Measurements from ENCODE around the gene UBAP2.
"Not testable (repeated sequence)": the region's sequence is repeated elsewhere in the genome, so short reads cannot be mapped to it uniquely, and the experiment has no call there.

The UBAP2 gene

DNA sequence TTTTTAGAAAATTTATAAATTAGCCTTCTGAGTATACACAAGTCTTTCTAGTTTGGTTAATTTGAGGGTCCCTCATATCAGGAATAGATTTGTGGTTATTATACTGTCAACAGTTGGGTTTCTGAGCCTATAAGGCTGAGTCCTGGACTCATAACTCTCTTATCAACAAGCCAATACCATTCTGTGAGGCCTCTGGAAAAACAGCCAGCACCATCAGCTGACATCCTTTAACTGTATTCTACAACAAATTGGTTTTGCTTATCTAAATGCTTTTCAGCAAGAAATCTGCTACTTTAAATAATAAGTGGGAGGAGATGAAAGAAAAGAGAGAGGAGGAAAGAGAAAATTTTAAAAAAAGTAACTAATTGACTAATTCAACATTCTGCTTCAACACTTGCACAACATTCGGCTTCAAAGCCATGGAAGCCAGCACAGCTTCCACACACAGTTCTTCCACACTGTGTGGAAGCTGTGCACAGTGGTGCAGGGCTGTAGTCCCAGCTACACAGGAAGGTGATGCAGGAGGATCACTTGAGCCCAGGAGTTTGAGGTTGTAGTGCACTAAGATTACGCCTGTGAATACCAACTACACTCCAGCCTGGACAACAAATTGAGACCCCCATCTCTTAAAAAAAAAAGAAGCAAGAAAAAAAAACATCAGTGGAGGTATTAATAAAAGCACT, 84.5 kb downstream of the UBAP2 start:
- no peak for DNase-seq (ENCODE audit: low read depth)

DNA sequence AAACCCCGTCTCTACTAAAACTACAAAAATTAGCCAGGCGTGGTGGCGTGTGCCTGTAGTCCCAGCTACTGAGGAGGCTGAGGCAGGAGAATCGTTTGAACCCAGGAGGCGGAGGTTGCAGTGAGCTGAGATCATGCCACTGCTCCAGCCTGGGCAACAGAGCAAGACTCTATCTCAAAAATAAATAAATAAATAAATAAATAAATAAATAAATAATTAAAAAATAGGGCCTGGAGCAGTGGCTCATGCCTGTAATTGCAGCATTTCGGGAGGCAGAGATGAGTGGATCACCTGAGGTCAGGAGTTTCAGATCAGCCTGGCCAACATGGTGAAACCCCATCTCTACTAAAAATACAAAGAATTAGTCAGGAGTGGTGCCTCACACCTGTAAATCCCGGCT, 86.2 kb downstream of the UBAP2 start:
- DNase-seq (ENCODE audit: low read depth), result not testable (repeated sequence)

DNA sequence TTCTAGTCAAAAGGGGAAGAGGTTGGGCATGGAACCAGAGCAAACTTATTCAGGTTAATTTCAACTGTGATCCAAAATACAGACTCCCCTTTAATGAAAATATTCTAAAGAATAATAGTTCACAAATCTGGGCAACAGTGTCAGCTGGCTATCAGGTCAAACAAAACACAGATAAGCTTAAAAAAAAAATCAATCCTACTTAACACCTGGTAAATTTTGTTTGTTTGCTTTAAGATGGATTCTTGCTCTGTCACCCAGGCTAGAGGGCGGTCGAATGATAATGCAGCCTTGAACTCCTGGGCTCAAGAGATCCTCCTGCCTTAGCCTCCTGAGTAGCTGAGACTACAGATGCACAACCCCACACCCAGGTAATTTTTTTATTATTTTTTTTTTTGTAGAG, 89.0 kb downstream of the UBAP2 start:
- DNase-seq (ENCODE audit: low read depth), result no peak

DNA sequence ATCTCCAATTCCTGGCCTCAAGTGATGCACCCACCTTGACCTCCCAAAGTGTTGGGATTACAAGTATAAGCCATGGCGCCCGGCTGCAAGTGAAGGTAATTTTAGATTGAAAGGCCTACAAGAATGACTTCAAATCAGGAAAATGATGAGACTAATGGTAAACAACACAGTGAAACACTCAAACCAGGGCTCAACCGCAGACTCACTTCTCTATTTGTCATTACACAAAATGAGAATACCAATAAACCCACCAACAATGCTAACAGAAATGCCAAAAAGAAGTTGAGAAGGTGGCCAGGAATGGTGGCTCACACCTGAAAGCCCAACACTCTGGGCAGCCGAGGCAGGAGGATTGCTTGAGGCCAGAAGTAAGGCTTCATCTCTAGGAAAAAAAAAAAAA, 92.1 kb downstream of the UBAP2 start:
- no peak for DNase-seq (ENCODE audit: low read depth)

DNA sequence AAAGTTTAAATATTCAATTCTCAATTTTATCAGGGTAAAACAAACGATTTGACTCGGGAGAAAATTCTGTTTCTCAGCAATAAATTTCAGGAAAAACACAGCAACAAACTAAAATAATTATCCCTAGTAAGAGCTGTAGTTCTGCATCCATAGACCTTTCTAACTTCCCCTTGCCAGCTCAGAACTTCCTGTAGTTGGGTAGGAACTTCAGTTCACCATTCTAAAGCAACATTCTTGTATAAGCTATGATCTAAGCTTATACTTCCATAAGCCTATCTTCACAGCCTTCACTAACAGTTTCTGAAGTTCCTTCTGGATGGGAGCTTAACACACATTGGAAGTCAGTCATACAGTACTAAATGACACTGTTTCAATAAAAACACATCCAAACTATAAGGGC, 96.6 kb downstream of the UBAP2 start:
- DNase-seq (ENCODE audit: low read depth), result no peak

DNA sequence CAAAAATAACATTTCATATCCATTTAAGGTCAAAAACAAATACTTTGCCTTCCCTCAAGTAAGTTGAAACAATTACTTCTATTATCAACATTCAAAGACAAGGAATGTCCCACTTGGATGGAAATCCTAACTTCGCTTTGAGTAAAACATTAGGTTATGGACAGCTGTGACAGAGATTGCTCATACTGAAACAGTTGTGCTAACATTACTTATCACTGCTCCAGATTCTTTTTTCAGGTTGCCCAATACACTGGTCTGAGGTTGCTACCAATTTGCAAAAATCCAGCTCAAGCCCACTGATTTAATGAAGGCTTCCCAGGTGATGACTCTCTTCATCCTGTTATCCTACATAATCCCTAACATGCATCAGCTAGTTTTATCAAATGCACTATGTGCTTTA, 98.3 kb downstream of the UBAP2 start:
- no peak for DNase-seq (ENCODE audit: low read depth)

DNA sequence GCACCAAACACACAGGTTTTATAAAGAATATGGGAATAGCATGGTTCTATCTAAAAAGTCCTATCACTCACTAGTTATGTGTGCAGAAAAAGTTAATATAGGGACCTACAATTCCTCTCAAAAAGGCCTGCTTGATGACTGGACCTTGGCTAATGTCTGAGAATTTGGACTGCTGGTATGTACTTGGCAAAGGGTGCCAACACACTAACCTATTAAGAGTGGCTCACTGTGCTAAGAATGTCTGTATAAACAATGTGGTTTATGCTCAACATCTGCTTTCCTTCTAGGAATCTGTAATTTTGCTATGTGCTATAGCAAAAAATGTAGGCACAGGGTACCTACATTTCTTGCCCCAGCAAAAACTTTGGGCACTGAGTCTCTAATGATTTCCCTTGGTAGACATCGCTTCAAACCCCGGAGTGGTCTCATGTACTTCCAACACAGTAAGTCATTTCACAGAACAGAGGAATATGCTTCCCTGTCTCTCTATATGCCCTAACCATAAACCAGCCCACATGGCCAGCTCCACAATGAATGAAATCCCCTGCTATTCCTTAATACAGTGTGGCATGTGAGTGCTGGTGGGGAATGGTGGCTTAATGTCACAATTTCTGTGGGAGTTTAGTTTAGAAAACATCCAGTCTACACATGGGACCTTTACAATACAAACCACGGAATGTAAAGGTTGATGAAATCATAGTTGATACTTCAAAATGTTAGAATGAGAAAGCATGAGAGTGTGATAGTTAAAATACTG, 101.7 kb downstream of the UBAP2 start:
- DNase-seq (ENCODE audit: low read depth), result peak; percentile 89

DNA sequence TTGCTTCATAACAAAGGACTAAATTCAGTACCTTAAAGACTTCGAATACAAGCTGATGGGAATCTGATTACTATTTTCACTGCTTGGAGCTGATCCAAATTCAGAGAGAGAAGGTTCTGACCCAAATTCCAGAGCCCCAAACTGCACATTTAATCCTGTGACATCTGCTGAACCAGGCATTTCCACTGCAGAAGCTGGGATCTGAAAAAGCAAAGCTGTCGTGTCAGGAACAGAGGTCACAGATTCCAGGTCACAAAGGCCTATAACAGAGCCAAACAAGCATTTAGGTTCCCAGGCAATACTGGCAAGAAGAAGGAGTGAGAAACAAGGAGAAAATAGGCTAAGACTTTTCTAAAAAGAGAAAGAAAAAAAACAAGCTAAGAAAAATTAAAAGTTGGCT, 105.3 kb downstream of the UBAP2 start:
- DNase-seq (ENCODE audit: low read depth), result no peak

DNA sequence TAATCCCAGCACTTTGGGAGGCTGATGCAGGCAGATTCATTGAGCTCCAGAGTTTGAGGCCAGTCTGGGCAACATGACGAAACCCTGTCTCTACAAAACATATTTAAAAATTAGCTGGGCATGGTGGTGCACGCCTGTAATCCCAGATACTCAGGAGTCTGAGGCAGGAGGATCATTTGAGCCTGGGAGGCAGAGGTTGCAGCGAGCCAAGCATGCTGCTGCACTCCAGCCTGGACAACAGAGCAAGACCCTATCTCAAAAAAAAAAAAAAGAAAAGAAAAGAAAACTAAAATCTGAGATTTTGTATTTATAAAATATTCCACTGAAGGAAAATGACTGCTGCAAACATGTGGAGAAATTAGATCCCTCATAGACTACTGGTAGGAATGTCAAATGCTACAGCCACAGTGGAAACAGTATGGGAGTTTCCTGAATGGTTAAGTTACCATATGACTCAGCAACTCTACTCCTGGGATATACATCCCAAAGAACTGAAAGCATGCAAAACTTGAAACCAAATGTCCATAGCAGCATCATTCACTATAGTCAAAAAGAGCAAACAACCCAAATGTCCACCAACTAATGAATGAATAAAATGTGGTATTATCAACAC, 106.1 kb downstream of the UBAP2 start:
- DNase-seq (ENCODE audit: low read depth), result peak; percentile 62

DNA sequence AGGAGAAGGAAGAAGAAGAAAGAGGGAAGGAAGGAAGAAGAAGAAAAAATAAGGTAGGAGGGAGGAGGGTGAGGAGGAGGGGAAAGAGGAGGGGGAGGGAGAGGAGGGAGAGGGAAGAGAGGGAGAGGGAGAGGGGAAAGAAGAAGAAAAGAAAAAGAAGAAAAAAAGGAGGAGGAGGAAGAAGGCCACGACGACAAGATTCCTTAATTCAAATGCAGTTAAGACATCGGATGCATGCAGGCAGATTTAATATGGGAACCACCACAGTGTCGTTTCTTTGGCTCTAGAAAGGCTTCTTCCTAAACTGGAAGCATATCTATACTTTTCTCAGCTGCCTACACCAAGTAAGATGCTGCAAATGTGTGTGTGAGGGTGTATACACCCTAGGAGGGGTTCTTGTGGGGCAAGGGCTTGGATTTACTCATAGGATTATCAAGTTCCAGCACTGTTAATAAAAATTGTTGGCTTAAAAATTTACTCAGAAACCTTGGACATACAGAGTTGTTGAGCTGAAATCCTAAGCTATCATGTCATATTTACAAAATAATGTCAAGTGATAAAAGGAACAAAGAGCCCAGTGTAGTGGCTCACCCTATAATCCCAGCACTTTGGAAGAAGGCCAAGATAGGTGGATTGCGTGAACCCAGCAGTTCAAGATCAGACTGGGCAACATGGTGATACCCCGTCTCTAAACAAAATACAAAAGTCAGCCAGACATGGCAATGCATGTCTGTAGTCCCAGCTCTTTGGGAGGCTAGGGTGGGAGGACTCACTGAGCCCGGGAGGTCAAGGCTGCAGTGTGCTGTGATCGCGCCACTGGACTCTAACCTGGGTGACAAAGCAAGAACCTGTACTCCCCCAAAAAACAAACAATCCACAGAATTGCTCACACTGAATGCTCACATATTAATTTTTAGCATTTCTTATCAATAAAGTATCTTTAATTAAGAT, 108.5 kb downstream of the UBAP2 start:
- no peak for DNase-seq (ENCODE audit: low read depth)

DNA sequence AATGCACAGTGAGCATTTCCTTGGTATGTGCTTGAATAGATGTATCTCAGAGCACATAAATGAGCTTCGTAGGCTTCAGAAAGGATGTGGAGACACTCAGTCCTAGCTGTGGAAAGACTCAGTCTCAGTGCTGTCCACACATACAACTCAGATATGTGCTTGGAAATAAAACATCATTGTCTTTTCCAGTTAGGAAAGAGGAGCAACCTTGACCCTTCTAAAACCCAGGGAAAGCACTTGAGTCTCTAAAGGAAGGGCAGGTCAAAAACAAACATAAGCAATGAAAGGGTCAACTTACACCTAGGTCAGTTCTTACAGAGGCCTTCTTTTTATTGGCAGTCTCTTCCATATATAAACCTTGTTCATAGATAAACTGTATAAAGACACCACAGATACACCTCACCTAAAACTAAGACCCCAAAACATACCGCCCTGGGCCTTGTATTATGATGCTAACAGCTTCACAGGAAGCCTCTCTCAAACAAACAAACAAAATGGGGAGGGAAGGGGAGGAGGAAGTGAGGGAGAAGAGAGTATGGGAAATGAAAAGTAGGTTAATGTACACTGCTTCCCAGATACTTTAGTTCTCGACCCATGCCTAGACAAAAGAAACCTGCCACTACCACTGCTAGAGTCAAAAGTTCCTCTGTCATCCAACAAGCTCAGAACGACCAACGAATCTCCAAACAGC, 114.4 kb downstream of the UBAP2 start:
- no peak for DNase-seq (ENCODE audit: low read depth)

DNA sequence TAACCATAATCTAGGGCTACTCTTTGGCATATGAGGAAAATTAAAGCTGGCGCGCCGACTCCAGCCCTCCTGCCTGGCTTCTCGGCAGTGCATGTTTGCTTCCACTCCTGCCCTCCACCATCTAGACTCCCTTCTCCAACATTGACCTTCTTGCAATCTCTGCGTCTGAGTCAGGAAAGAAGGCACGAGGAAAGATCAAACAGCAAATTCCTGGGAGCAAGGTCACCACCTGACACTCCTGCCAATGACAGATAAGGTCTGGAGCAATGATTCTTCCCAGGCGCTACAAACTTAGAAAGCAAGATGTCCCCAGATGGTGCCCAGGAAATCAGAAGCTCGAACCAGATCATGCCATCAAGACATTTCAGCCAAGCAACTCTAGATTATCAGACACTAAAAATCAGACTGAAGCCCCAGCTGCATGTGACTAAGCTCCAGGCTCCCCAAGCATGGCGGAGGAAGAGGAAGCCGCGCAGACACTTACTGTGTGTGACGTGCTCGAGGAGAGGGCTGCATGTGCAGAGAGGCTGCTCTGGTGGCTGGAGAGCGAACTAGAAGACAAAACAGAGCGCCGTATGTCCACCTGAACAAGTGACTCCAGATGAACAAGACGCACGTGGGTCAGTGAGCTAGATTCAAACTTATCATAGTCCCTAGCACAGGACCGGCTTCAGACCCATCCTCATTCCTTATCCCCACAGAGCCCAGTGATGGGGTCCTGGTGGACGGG, 116.4 kb downstream of the UBAP2 start:
- DNase-seq (ENCODE audit: low read depth), result no peak

DNA sequence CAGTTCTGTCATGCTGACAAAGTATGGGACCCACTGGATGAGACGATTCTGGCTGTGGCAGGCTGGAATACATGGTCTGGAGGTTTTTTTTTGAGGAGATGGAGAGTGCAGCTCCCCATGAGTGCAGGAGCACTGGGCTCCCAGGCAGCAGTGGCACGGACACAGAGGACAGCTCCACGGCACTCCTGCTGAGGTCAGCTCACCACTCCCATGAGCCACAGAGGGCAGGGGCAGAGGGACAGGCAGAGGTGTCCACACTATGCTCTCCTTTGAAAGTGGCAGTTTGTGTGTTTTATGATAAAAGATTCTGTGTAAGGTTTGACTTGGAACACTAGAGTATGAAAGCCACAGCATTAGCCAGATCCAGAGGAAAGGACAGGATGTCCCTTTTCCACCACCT, 117.4 kb downstream of the UBAP2 start:
- no peak for DNase-seq (ENCODE audit: low read depth)

DNA sequence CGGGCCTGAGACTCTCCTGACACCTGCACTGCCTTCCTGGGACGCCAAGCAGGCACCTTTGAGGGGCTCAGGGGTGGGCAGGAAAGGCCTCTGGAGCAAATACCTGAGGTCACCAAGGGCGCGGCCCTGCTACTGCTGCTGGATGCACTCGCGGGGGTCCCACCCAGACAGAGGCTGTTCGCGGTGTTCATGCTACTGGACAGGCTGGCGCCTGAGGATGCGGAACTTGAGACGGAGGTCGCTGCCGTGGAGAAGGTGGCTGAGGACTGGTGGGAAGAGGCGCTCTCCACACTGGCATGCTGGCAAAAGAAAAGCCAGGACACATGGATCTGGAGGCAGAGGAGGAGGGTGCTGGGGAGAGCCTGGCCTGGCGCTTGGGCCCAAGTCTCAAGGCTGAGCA, 121.0 kb downstream of the UBAP2 start:
- DNase-seq (ENCODE audit: low read depth), result no peak

DNA sequence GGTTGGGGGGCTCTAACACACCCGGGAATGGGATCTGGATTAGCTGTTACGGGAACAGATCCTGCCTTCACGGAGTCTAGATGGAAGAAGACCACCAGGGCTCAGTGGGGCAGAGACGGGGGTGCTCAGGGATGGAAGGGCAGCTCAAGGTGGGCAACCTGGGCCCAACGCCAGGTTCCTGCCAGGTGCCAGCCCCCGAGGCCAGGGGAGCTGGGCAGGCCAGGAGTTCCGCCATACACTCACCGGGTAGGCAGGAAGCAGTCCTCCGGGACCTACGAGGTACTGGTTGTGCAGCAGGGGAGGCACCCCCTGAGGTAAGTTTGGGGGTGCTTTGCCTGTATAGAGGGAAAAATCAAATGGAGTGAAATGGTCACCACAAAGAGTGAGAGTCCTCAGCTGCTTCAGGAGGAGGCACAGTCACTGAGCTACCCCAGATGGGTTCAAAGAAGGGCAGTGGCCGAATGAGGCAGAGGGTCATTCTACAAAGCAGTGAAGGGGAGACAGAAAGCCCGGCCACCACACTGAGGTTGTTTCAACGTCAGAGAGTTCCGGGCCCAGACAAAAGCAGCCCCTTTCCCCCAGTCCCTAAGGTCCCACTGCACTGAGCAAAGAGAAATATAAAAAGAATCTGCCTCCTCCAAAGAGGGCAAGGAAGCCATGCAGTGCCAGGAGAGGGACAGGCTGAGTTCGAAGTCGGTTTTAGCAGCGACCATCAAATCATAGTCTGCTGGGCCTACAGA, 121.8 kb downstream of the UBAP2 start:
- no peak for DNase-seq (ENCODE audit: low read depth)

DNA sequence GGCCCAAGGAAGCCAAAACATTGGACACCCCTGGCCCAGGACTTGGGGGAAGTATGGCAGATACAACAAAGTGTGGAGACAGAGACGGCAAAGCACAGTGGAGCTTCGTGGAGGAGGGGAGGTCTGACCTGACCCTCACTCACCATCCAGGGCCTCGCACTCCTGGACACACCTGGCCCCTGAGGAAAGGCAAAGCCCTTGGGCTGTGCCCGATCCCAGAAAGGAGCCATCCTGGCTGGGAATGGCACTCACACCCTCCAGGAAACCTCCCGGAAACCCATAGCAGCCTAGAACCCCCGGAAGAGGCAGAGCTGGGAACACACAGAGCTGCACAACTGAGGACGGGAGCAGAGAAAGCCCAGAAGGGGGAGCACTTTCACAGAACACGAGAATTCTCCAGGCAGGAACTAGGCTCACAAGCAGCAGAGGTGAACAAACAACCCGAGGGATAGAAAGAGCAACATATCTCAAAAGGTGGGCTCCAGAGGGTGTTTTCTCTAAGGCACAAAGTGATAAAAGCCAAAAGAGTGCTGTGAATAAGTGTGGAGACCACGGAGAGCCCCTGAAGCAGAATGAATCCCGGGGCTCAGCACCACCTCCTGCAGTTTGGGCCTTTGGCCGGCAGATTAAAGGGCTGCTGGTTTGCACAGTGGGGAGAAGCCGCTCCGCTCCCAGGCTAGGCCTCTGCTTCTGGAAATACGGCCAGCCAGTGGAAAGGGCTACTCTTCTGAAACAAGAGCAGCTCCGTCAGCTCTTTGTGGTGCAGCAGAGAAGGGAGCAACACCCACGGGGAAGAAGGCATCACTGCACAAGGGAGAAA, 123.5 kb downstream of the UBAP2 start:
- peak; percentile 44 for DNase-seq (ENCODE audit: low read depth)

DNA sequence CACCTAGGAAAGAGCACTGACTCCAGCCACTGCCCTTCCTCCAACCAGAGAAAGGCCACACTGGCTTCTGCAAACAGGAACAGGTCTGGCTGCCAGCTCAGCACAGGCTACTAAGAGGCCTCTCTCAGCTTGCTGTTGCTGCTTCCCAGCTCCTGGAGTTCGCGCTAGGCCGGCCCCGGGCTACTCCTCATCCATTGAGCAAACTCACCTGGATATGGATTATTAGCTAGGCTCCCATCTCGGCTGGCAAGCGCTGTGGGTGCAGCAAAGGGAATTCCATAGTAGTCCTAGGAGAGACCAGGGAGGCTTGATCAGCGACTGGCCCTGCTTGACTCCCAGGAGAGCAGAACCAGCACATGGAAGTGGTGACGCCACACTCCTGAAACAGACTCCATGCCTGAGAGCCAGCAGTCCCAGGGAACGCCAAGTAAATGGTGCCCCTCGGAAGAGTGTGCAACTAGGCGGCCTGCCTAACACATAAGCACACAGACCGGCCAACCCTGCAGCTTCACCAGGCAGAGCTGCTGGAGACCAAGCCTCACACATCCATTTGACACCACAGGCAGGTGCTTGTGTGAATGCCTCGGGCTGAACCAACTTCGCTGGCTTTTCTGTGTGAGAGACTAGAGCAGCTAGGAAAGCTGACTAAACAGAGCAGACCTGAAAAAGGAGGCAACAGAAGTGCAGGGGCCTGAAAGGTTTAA, 124.5 kb downstream of the UBAP2 start:
- DNase-seq (ENCODE audit: low read depth), result no peak

DNA sequence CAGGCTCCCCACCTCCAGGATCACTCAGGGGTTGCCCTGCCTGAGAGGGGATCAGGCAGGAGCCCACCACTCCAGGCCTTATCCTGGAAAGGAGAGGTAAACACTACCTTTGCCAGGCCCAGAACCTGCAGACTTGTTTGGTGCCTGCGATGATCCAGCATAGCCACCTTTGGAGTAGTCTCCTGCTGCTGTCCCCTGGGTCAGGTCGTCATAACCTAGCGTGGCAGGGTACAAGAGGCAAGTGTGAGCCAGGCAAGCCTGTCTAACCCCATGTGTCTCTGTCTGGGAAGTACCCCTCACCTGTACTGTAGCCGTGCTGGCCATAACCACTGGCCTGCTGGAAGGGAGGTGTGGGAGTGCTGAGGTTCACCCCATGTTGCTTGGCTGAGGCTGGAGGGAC, 125.6 kb downstream of the UBAP2 start:
- DNase-seq (ENCODE audit: low read depth), result no peak
